Right lobe of liver (tissue), 4 donors: ENCODE measurements around the gene METTL25B.

Source experiments
- POLR2A ChIP-seq: fragments of 450-650 bp; IDR thresholded peaks from one replicate; pipeline ENCODE4 v1.6.1; 2017; ENCODE audit warnings: antibody characterized with exemption, mild to moderate bottlenecking
- TF ChIP-seq, protein P1 (sequence below), 4 donors: fragments of 200-600 bp in 3 of 4; fragments of 450-650 bp in 1 of 4; IDR thresholded peaks; one replicate each; pipeline versions ENCODE4 v1.5.1 to v1.8.0; 2016 to 2022; ENCODE audit warnings: antibody characterized with exemption in 4 of 4, mild to moderate bottlenecking in 2 of 4
- donor health status: DM: no; HTN: no; CAD: no.
- donor health status: DM: no; HTN: no; CAD: no.
- donor health status: DM: no; HTN: yes; CAD: no.

DNA sequence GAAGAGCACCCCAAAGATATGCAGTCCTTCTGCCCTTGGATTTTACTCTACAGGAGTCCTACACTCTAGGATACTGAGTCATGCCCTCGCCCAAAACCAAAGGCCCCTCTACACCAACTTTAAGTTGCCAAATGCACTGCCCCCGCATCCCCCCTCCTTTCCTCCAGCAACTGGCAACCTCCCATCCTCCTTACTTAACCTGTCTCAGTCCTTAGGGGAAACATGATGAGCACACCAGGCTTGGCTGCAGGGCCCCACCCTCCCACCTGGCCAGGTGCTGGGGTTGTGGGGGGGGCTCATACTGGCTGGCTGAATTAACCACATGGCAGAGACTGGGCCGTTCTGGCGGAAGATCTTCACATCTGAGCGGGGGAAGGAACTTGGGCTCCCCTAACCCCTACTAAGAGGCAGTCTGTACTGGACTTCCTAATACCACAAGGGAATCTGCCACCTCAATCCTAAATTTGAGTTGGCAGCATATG, 22.0 kb downstream of the METTL25B start:
- TF ChIP-seq, protein P1, sequence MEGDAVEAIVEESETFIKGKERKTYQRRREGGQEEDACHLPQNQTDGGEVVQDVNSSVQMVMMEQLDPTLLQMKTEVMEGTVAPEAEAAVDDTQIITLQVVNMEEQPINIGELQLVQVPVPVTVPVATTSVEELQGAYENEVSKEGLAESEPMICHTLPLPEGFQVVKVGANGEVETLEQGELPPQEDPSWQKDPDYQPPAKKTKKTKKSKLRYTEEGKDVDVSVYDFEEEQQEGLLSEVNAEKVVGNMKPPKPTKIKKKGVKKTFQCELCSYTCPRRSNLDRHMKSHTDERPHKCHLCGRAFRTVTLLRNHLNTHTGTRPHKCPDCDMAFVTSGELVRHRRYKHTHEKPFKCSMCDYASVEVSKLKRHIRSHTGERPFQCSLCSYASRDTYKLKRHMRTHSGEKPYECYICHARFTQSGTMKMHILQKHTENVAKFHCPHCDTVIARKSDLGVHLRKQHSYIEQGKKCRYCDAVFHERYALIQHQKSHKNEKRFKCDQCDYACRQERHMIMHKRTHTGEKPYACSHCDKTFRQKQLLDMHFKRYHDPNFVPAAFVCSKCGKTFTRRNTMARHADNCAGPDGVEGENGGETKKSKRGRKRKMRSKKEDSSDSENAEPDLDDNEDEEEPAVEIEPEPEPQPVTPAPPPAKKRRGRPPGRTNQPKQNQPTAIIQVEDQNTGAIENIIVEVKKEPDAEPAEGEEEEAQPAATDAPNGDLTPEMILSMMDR (IDR thresholded peaks at IDR 0.05) = no peak
- no peak for TF ChIP-seq POLR2A
